ENCODE results near the gene RGPD3.
"Not testable (repeated sequence)": the region's sequence is repeated elsewhere in the genome, so short reads cannot be mapped to it uniquely, and the experiment has no call there.

RGPD3 gene

GRCh38 chr2:106468107-106468506 is at the start of gene RGPD3:
RGPD3 (minus strand) TSS chr2:106468413; CDS start chr2:106468288, 125 bp downstream.
- not testable (repeated sequence) for DNase-seq (ENCODE audit: low spot score); H3K4me3 ChIP-seq; H3K27ac ChIP-seq

DNA sequence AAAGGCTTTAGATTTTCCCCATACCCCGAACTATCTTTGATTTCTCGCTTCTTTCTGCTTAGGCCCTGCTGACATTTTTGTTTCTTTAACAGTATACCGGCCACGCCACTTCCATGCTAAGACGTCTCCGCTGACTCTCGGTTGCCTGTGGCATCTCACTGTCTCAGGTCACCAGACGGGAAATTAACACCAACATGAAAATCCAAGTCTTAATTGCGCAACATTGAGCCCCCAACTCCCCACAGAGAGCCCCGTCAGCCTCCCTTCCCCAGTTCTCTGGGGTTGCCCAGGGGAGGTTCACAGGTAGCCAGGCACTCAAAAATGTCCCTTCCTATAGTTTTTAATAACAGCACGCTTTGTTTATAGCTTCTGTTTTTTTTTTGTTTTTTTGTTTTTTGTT is 49.1 kb upstream of the RGPD3 start:
- TF ChIP-seq CTCF (IDR thresholded peaks at IDR 0.05) = no peak
- Histone ChIP-seq H3K4me3 (no peak overlapping the region), H3K27ac (no peak overlapping the region)
- DNase-seq (ENCODE audit: low spot score) = no peak

- no peak overlapping the region for H3K27ac ChIP-seq
- no peak for DNase-seq (ENCODE audit: low spot score)
- no peak overlapping the region for H3K4me3 ChIP-seq
- no peak for TF ChIP-seq CTCF (IDR thresholded peaks at IDR 0.05)
Measured at GRCh38 chr2:106516864-106517263, 48.7 kb upstream of the RGPD3 start.

- TF ChIP-seq CTCF (IDR thresholded peaks at IDR 0.05) = no peak
- Histone ChIP-seq H3K27ac (no peak overlapping the region), H3K4me3 (no peak overlapping the region)
- DNase-seq (ENCODE audit: low spot score) = no peak
Measured at GRCh38 chr2:106516436-106516835, 48.2 kb upstream of the RGPD3 start.

DNA sequence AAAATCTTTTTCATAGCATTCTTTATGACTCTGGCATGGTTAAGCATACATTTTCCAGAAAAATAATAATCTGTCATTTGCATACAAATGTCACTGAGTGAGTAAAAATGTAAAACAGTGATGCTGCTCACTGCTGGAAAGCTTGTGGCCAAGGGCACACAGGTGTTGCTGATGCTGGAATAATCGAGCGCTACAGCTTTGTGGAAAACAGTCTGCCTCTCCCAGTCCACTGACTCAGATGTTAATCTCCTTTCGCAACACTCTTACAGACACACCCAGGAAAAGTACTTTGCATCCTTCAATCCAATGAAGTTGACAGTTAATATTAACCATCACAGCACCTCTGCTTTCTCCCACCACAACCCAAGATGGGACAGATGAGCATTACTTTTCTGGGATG is 46.6 kb upstream of the RGPD3 start:
- not testable (repeated sequence) for H3K4me3 ChIP-seq; H3K27ac ChIP-seq; DNase-seq (ENCODE audit: low spot score)

DNA sequence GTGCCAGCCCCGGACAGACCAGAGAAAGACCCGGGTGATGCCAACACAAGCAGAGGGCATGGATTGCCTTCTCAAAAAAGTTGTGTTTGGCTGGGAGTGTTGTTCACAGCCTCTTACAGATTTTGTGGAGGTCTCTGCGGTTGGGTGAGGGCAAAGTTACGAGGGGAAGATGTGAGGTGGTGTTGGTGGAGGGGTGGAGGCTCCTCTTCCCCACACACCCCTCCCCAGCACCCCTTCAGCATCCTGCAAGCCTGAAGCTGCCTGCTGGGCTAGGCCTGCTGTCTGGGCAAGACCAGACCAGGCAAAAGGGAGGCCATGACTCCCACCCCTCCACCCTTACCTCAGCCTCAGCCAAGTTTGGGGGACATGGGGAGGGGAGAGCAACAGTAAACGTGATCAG is 45.2 kb upstream of the RGPD3 start:
- DNase-seq (ENCODE audit: low spot score); H3K4me3 ChIP-seq: not testable (repeated sequence)
- peak overlapping the region in 1 of 2 donors; percentile 41 for H3K27ac ChIP-seq

- peak overlapping the region; percentile 27 to 48 for H3K27ac ChIP-seq
- H3K4me3 ChIP-seq = not testable (repeated sequence)
Measured at GRCh38 chr2:106511934-106512333, 43.7 kb upstream of the RGPD3 start.

GRCh38 chr2:106511476-106511901 is 43.3 kb upstream of the RGPD3 start:
- peak overlapping the region; percentile 27 to 48 for H3K27ac ChIP-seq
- DNase-seq (ENCODE audit: low spot score) = peak; percentile 80
- not testable (repeated sequence) for H3K4me3 ChIP-seq

More at GRCh38 chr2:106511934-106512333, 43.7 kb upstream of the RGPD3 start:
- DNase-seq (ENCODE audit: low spot score) = not testable (repeated sequence)

DNA sequence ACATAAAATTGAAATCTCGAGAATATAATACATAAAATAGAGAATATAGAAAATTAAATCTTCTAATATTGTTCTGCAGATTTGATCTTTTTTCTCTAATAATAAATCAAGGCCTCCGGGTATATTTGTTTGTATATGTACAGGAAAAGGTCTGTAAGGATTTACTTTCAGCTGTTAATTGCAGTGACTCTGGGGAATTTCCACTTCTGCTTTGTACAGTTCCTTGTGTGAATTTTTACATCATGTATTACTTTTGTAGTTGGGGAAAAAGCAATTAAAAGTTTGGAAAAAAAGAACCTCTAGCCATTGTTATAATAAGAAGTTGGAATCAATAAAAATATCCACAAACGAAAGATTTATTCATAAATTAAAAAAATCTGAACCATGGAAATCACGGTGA is 42.6 kb upstream of the RGPD3 start:
- not testable (repeated sequence) for H3K27ac ChIP-seq; H3K4me3 ChIP-seq; DNase-seq (ENCODE audit: low spot score)

GRCh38 chr2:106509374-106509770 is 41.2 kb upstream of the RGPD3 start:
- not testable (repeated sequence) for DNase-seq (ENCODE audit: low spot score); H3K27ac ChIP-seq; H3K4me3 ChIP-seq

DNA sequence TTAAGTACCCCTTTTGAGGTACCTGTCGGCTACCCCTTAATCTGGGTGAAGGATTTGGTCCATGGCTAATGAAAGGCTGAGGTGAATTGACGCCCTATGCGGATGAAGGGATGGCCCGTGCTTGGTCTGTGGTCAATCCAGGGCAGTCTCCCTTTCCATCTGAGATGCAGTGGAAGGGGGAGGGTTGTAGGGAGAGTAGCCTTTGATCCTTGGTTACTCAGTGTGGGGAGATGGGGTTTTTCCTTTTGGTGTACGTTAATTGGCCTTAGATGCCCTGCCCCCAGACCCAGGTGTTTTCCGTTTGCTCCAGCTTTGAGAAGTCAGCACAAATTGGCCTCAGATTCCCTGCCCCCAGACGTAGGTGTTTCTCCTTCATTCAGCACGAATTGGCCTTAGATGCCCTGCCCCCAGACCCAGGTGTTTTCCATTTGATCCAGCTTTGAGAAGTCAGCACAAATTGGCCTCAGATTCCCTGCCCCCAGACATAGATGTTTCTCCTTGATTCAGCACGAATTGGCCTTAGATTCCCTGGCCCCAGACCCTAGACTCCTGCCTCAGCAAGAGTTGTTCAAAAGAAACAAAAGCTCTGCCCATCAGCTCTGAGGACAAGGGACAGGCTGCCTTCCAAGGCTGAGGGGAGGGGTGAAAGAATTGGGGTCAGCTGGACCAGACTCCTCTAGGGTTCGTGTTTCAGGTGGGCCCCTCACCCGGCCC is 40.6 kb upstream of the RGPD3 start:
- not testable (repeated sequence) for DNase-seq (ENCODE audit: low spot score); H3K27ac ChIP-seq; H3K4me3 ChIP-seq

- not testable (repeated sequence) for DNase-seq (ENCODE audit: low spot score); H3K4me3 ChIP-seq; H3K27ac ChIP-seq
Measured at GRCh38 chr2:106506002-106506687, 37.9 kb upstream of the RGPD3 start.

- not testable (repeated sequence) for H3K4me3 ChIP-seq; DNase-seq (ENCODE audit: low spot score)
Measured at GRCh38 chr2:106504787-106505186, 36.6 kb upstream of the RGPD3 start.

DNA sequence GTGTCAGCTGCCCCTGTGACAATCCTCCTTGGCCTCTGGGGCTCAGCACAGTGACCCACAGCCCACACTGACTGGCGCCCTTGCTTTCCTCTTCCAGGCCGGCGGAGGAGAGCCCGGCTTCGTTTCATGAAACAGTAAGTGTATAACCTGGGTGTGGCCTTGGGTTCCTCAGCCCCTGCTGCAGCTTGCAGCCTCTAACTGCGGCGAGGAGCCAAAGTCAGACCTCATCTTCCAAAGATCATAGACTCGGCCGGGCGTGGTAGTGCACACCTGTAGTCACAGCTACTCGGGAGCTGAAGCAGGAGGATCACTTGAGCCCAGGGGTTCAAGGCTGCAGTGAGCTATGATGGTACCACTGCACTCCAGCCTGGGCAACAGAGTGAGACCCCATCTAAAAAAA is 36.0 kb upstream of the RGPD3 start:
- not testable (repeated sequence) for H3K27ac ChIP-seq; H3K4me3 ChIP-seq; DNase-seq (ENCODE audit: low spot score)

More at GRCh38 chr2:106504787-106505186, 36.6 kb upstream of the RGPD3 start:
- H3K27ac ChIP-seq = not testable (repeated sequence)

DNA sequence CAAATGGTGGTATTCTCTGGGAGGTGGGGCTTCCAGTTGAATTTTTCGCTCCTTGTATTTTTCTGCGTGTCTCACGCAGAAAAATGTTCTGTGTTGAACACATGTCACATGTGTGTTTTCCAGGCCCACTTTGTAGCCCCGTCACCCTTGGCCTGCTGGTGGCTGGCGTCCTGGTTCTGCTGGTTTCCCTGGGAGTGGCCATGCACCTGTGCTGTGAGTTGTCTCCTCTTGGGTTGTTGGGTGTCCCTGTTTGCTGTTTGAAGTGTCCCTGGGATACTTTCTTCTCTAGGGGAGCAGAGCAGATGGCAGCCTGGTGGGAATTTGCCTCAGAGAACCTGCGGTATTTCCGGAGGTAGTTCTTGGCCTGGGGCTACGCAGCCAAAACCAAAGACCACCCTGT is 34.1 kb upstream of the RGPD3 start:
- not testable (repeated sequence) for H3K4me3 ChIP-seq; H3K27ac ChIP-seq; DNase-seq (ENCODE audit: low spot score)

DNA sequence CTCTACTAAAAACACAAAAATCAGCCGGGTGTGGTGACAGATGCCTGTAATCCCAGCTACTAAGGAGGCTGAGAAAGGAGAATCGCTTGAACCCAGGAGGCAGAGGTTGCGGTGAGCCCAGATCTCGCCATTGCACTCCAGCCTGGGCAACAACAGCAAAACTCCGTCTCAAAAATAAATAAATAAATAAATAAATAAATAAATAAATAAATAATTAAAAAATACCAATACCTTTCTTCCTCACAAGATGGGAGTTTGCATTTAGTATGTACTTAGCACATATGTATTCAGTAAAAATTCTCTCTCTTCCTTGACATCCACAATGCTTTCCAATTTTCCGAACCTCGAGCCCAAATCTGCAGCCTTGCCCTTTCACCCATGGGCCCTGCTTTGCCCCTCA is 32.1 kb upstream of the RGPD3 start:
- not testable (repeated sequence) for H3K4me3 ChIP-seq; DNase-seq (ENCODE audit: low spot score); H3K27ac ChIP-seq
